MCF 10A (cell line): ENCODE data around the gene TNFRSF14. TPM values are rescaled to one million over a fixed set of nuclear protein-coding genes. Genes with fewer than 3 reads are reported as not detected.

Source experiments
- BruUV-seq: library from RNA; stranded (reverse); fragments of 400-500 nt; replicated peaks from 2 replicates; lab custom pipeline; 2021; lab: Mats Ljungman, UMichigan
- CTCF ChIA-PET: fragments of 300-600 bp; sonication (Branson Sonifier 250); formaldehyde crosslinking; extraction: SDS; loops from one replicate; lab custom pipeline; 2021; ENCODE audit warnings: antibody characterized with exemption, inconsistent platforms; lab: Yijun Ruan, JAX
- POLR2A ChIA-PET: fragments of 300-600, 350-650 bp; sonication (Branson Sonifier 250); formaldehyde crosslinking; extraction: SDS; loops from one replicate; lab custom pipeline; 2020; ENCODE audit warnings: antibody characterized with exemption, inconsistent platforms; lab: Yijun Ruan, JAX
- DNase-seq: peaks from one replicate; pipeline ENCODE4 v3.0.0-alpha.2; 2018; ENCODE audit not compliant: unreplicated experiment
- H3K27ac Mint-ChIP-seq: one replicate; pipeline ENCODE4 v1.8.0; 2022; ENCODE audit warnings: mild to moderate bottlenecking, low read depth, mixed read lengths; ENCODE audit not compliant: unreplicated experiment
- H3K27me3 Mint-ChIP-seq: one replicate; pipeline ENCODE4 v1.8.0; 2022; ENCODE audit warnings: mixed read lengths; ENCODE audit not compliant: insufficient read depth, unreplicated experiment
- H3K36me3 Mint-ChIP-seq: one replicate; pipeline ENCODE4 v1.8.0; 2022; ENCODE audit warnings: mild to moderate bottlenecking, moderate library complexity, mixed read lengths; ENCODE audit not compliant: insufficient read depth, unreplicated experiment
- H3K4me1 Mint-ChIP-seq: one replicate; pipeline ENCODE4 v1.8.0; 2022; ENCODE audit warnings: mixed read lengths; ENCODE audit not compliant: insufficient read depth, unreplicated experiment
- H3K4me3 Mint-ChIP-seq: one replicate; pipeline ENCODE4 v1.8.0; 2022; ENCODE audit warnings: mild to moderate bottlenecking, moderate library complexity, mixed read lengths; ENCODE audit not compliant: unreplicated experiment
- H3K9me3 Mint-ChIP-seq: one replicate; pipeline ENCODE4 v1.8.0; 2022; ENCODE audit warnings: mixed read lengths; ENCODE audit not compliant: unreplicated experiment
- intact Hi-C: fragments of 100-400 bp; cut with micrococcal nuclease; formaldehyde crosslinking; loops from 2 replicates; pipeline ENCODE4 v1.14.1; 2022
- total RNA-seq: library from RNA; stranded (reverse); gene quantifications from 2 replicates; pipeline ENCODE4 v1.2.3, GENCODE V29; 2022
- TF ChIP-seq, protein P1 (sequence below): fragments of 200-600 bp; IDR thresholded peaks from one replicate; pipeline ENCODE4 v1.8.0; 2022; ENCODE audit warnings: antibody characterized with exemption, mild to moderate bottlenecking; ENCODE audit not compliant: unreplicated experiment

TNFRSF14 gene
- total RNA-seq, 1 experiment from 2014 or later: 4.6 TPM

DNA sequence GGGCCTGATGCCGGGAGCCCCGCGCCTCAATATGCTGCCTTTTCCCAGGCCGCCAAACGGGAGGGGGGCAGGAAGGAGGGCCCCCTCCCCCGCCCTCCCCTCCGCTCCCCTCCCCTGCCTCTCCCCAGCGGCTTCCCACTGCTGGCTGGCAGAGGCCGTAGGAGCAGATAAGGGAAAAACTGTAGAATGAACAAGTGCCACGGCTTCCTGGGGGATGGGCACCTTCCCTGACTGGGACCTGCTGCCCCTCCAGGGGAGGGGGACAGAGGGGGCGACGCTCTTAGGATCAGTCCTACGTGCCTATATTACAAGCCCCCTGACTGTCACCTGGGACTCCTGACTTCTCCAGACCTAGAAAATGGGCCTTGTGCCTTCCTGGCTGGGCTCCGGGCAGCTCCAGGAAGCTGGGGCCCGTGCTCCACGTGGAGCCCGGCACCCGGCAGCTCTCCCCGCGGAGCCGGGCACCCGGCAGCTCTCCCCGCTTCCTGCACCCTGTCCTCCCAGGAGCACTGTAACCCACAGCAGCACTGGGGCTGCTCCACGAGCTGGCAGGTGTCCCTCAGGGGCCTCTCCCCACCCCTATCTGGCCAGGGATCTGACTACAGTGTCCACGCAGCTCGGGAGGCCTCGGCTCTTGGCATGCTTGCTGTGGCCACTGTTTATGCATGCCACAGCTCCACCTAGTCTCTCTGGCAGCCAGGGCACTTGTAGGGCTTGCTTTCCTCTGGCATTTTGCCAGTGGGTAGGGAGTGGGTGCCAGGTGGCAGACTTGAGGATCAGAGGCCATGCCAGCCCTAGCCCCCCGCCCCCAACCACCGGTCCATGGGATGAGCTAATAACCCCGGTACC, 25.4 kb upstream of the TNFRSF14 start:
- POLR2A ChIA-PET: interaction anchor here (0.7 to 1.7 kb wide), 3 partner anchors 15 to 102 kb away, joined by 4 to 9 read pairs (median 6); no protein-coding TSS in a partner anchor

DNA sequence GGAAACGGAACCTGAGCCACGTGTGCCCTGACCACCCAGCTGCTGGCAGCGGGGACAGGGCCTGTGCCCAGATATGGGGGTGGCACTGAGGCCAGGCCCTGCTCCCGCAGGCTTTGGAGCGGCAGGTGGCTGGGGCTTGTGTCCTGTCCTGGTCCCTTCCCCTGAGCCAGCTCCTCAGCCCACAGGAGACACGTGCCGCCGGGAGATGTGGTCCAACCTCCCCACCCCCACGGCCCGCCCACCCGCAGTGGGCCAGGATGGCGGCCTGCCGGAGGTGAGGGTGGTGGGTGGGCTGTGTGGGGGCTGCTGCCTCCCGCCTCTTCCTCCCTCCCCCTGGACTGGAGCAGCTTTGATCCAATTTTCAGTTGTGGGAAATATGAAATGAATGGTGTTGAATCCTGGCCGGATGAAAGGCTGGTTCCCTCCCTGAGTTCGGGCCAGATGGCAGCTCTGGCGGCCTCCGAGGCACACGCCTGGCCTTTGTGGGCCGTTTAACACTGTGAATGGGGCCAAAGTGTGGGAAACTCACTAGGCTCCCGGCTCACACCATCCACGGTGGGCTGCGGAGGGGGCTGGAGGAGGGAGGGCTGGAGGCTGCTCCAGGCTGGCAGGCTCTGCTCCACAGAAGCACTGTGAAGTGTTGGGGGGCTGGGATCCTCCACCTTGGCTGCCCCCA, 23.5 kb upstream of the TNFRSF14 start:
- no peak overlapping the region for H3K4me3 Mint-ChIP-seq
- TF ChIP-seq, protein P1, sequence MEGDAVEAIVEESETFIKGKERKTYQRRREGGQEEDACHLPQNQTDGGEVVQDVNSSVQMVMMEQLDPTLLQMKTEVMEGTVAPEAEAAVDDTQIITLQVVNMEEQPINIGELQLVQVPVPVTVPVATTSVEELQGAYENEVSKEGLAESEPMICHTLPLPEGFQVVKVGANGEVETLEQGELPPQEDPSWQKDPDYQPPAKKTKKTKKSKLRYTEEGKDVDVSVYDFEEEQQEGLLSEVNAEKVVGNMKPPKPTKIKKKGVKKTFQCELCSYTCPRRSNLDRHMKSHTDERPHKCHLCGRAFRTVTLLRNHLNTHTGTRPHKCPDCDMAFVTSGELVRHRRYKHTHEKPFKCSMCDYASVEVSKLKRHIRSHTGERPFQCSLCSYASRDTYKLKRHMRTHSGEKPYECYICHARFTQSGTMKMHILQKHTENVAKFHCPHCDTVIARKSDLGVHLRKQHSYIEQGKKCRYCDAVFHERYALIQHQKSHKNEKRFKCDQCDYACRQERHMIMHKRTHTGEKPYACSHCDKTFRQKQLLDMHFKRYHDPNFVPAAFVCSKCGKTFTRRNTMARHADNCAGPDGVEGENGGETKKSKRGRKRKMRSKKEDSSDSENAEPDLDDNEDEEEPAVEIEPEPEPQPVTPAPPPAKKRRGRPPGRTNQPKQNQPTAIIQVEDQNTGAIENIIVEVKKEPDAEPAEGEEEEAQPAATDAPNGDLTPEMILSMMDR: no peak
- POLR2A ChIA-PET: interaction anchor here (1.0 to 3.6 kb wide), 3 partner anchors 14 to 142 kb away, joined by 5 to 17 read pairs (median 11); partner anchors contain the start of genes MORN1 and RER1
- DNase-seq: no peak
- no peaks in the 10 kb centered on the region for H3K27me3 Mint-ChIP-seq
- intact Hi-C loops: loop anchor here (1.0 kb wide), 1 partner anchor 14 kb away; no protein-coding TSS in a partner anchor
- H3K4me1 Mint-ChIP-seq: peaks cover 44% of the 10 kb centered on the region
- no peak overlapping the region for H3K27ac Mint-ChIP-seq
- CTCF ChIA-PET: interaction anchor here (0.6 to 1.7 kb wide), 5 partner anchors 15 to 892 kb away, joined by 3 to 9 read pairs (median 3); no protein-coding TSS in a partner anchor
- no TSS peak for BruUV-seq
- no peaks in the 10 kb centered on the region for H3K9me3 Mint-ChIP-seq
- H3K36me3 Mint-ChIP-seq: peaks cover 6% of the 10 kb centered on the region

More for the DNA sequence above, 25.4 kb upstream of the TNFRSF14 start:
- Mint-ChIP-seq H3K27me3 (no peaks in the 10 kb centered on the region), H3K9me3 (no peaks in the 10 kb centered on the region), H3K27ac (peak overlapping the region; percentile 57), H3K36me3 (peaks cover 6% of the 10 kb centered on the region), H3K4me1 (peaks cover 38% of the 10 kb centered on the region), H3K4me3 (no peak overlapping the region)
- CTCF ChIA-PET: interaction anchor here (0.6 to 1.5 kb wide), 8 partner anchors 12 to 1172 kb away, joined by 3 to 6 read pairs (median 4); no protein-coding TSS in a partner anchor
- intact Hi-C loops: no loop called here
- DNase-seq: peak; percentile 72
- TF ChIP-seq, protein P1: no peak
- BruUV-seq: no TSS peak

DNA sequence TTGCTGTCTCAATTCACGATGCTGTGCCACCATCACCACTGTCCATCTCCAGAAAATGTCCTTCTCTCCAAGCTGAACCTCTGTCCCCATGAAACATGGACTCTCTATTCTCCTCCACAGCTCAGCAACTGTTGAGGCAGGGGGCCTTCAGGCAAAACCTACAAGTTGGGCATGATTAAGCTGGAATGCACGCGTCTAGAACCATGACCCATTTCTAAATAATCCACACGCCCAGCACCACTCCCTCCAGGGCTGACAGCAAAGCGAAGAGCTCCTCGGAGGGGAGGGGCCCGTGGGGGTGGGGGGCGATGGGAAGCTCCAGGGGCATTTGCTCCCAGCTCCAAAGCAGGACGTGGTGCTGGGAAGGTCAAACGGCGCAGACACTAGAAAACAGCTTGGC, 22.8 kb upstream of the TNFRSF14 start:
- no peaks in the 10 kb centered on the region for H3K9me3 Mint-ChIP-seq
- ChIA-PET POLR2A (interaction anchor here (0.7 to 3.6 kb wide), 6 partner anchors 11 to 143 kb away, joined by 4 to 17 read pairs (median 8); partner anchors contain the start of genes MORN1 and RER1), CTCF (interaction anchor here (0.6 to 1.7 kb wide), 4 partner anchors 11 to 891 kb away, joined by 3 to 9 read pairs (median 3); no protein-coding TSS in a partner anchor)
- BruUV-seq: no TSS peak
- peak; percentile 52 for DNase-seq
- intact Hi-C loops: loop anchor here (1.0 kb wide), 1 partner anchor 13 kb away; no protein-coding TSS in a partner anchor
- TF ChIP-seq, protein P1: no peak
- no peak overlapping the region for H3K4me3 Mint-ChIP-seq
- H3K36me3 Mint-ChIP-seq: peaks cover 6% of the 10 kb centered on the region
- H3K27ac Mint-ChIP-seq: peak overlapping the region; percentile 49
- H3K27me3 Mint-ChIP-seq: no peaks in the 10 kb centered on the region
- peaks cover 48% of the 10 kb centered on the region for H3K4me1 Mint-ChIP-seq
